Measurements from ENCODE around the gene CCT8.

DNA sequence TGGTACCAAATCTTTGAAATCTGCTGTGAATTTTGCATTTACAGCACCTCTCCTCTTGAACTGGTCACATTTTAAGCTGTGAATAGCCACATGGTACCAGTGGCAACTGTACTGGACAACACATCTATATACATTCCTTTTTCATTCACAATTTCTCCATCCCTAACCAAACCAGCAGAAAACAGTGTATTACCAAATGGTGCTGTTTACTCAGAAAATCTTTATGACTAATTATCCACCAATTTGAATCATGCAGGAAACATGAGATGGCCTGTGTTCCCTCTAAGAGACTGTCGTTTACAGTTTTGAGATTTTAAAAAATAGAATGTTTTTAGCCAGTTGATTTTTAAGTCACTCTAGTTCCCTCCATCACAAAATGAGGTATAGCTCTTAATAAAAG, 17.6 kb upstream of the CCT8 start:
- TF ChIP-seq, protein P1, sequence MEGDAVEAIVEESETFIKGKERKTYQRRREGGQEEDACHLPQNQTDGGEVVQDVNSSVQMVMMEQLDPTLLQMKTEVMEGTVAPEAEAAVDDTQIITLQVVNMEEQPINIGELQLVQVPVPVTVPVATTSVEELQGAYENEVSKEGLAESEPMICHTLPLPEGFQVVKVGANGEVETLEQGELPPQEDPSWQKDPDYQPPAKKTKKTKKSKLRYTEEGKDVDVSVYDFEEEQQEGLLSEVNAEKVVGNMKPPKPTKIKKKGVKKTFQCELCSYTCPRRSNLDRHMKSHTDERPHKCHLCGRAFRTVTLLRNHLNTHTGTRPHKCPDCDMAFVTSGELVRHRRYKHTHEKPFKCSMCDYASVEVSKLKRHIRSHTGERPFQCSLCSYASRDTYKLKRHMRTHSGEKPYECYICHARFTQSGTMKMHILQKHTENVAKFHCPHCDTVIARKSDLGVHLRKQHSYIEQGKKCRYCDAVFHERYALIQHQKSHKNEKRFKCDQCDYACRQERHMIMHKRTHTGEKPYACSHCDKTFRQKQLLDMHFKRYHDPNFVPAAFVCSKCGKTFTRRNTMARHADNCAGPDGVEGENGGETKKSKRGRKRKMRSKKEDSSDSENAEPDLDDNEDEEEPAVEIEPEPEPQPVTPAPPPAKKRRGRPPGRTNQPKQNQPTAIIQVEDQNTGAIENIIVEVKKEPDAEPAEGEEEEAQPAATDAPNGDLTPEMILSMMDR (IDR thresholded peaks at IDR 0.05) = no peak
- no peak for TF ChIP-seq EP300 (IDR thresholded peaks at IDR 0.05)
- no peak for TF ChIP-seq POLR2AphosphoS5 (IDR thresholded peaks at IDR 0.05)
